Memory B cell (primary cell): ENCODE measurements around the gene TDRD12.
"Not testable (repeated sequence)": the region's sequence is repeated elsewhere in the genome, so short reads cannot be mapped to it uniquely, and the experiment has no call there.

ENCODE experiments used
- ATAC-seq: fragments of 150-1000 bp; cut with Tn5 transposase; 2 replicates; pipeline ENCODE4 v1.10.0; 2021; ENCODE audit warnings: low read depth, mild to moderate bottlenecking, moderate library complexity
- DNase-seq, 2 donors: peaks; one replicate each; pipeline ENCODE4 v3.0.0; 2022; ENCODE audit warnings: low spot score in 2 of 2
- H3K27ac Mint-ChIP-seq: one replicate; pipeline ENCODE4 v1.8.0; 2022; ENCODE audit warnings: mild to moderate bottlenecking, moderate library complexity, mixed read lengths
- H3K27me3 Mint-ChIP-seq: one replicate; pipeline ENCODE4 v1.8.0; 2022; ENCODE audit warnings: mixed read lengths
- H3K36me3 Mint-ChIP-seq: one replicate; pipeline ENCODE4 v1.8.0; 2022; ENCODE audit warnings: mild to moderate bottlenecking, mixed read lengths
- H3K4me1 Mint-ChIP-seq: one replicate; pipeline ENCODE4 v1.8.0; 2022; ENCODE audit warnings: mixed read lengths
- H3K4me3 Mint-ChIP-seq: one replicate; pipeline ENCODE4 v1.8.0; 2022; ENCODE audit warnings: mild to moderate bottlenecking, moderate library complexity, mixed read lengths
- H3K9me3 Mint-ChIP-seq: one replicate; pipeline ENCODE4 v1.8.0; 2022; ENCODE audit warnings: mixed read lengths

The TDRD12 gene

DNA sequence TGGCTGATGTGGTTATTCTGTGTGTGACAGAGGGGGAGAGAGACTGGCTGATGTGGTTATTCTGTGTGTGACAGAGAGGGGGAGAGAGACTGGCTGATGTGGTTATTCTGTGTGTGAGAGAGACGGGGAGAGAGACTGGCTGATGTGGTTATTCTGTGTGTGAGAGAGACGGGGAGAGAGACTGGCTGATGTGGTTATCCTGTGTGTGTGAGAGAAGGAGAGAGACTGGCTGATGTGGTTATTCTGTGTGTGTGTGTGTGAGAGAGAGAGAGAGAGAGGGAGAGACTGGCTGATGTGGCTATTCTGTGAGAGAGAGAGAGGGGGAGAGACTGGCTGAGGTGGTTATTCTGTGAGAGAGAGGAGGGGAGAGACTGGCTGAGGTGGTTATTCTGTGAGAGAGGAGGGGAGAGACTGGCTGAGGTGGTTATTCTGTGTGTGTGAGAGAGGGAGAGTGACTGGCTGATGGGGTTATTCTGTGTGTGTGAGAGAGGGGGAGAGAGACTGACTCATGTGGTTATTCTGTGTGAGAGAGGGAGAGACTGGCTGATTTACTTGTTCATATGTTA is 27.1 kb downstream of the TDRD12 start:
- H3K4me3 Mint-ChIP-seq, ATAC-seq, H3K27ac Mint-ChIP-seq, H3K4me1 Mint-ChIP-seq, DNase-seq, H3K9me3 Mint-ChIP-seq, H3K27me3 Mint-ChIP-seq, H3K36me3 Mint-ChIP-seq: not testable (repeated sequence)

DNA sequence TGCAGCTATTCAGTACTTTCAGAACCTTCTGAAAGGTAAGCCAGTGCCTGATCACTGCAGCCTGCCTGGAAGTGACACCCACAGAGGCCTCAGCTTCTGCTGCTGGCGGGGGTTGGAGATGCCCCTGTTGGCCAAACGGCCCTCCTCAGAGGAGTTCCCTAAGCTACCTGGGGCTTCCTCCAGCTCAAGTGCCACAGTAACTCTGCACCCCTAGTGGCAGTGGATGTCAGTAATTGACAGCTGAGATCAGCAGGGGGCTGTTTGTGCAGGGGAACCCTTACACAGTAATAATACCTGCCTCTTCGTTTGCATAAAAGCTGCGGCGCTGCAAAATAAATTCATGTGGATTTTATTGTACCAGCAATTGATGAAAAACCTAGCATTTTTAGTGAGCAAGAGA is 28.9 kb downstream of the TDRD12 start:
- Mint-ChIP-seq H3K27me3 (peaks cover 7% of the 10 kb centered on the region), H3K4me1 (no peaks in the 10 kb centered on the region), H3K36me3 (no peaks in the 10 kb centered on the region), H3K27ac (no peak overlapping the region), H3K9me3 (no peaks in the 10 kb centered on the region), H3K4me3 (no peak overlapping the region)
- ATAC-seq = peak; percentile 77
- no peak for DNase-seq

DNA sequence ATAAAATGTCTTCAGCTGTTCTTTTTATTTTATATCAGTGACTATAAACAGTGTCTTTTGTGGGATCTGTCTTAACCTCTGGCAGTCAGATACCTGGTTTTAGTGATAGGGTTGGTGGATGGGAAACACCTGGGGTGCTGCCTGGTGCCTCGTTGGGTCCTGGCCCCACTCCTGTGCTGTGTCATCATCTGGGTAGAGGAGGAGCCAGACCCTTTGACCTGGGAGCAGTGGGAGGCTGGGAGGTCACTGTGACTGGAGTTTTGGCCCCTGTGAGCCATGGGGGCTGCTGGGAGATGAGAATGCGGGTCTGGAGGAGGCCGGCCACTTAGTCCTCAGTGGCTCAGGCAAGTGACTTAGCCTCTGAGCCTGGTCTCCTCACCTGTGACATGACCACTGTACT is 29.4 kb downstream of the TDRD12 start:
- H3K4me3 Mint-ChIP-seq = no peak overlapping the region
- H3K27me3 Mint-ChIP-seq = peaks cover 8% of the 10 kb centered on the region
- no peak for DNase-seq
- H3K9me3 Mint-ChIP-seq = no peaks in the 10 kb centered on the region
- no peaks in the 10 kb centered on the region for H3K4me1 Mint-ChIP-seq
- H3K27ac Mint-ChIP-seq = no peak overlapping the region
- no peaks in the 10 kb centered on the region for H3K36me3 Mint-ChIP-seq
- ATAC-seq = no peak

DNA sequence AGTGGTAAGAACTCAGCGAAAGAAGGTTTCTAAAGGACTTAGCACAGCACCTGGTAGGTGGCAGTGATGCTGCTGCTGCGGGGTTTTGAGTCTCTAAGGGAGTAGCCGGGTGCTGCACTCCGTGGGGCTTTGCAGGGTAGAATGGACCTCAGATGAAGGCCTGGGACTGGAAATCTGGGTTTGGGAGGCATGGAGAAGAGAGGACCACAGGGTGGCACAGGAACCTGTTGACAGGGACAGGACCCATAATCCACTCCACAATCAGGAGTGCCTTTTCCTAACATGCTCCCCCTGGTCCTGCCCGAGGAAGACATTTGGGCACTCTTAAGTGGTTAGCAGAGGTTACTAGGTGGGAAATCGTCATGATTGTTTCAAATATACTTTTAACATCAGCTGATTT is 29.8 kb downstream of the TDRD12 start:
- Mint-ChIP-seq H3K4me1 (no peaks in the 10 kb centered on the region), H3K4me3 (no peak overlapping the region), H3K27ac (no peak overlapping the region), H3K36me3 (no peaks in the 10 kb centered on the region), H3K9me3 (no peaks in the 10 kb centered on the region), H3K27me3 (peaks cover 8% of the 10 kb centered on the region)
- ATAC-seq (no peak), DNase-seq (no peak)

DNA sequence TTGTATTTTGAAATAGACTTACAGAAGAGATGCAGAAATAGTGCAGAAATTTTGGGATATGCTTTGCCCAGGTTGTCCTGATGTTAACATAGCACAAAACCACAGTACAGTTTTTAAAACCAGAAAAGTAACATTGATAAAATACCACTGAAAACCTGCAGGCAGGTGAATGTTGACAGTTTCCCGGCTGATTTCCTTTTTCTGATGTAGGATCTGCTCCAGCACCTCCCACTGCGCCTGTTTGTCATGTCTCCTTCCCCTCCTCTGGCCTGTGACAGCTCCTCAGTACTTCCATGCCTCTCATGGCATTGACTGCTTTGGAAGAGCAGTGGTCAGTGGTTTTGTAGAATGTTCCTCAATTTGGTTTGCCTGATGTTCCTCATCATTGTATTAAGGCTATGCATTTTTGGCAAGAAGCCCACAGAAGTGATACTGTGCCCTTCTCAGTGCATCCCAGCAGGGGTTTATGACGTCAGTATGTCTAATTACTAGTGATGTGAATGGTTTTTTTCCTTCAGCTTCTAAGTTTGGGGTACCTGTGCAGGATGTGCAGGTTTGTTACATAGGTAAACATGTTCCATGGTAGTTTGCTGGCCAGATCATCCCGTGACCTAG is 31.0 kb downstream of the TDRD12 start:
- Mint-ChIP-seq H3K4me3 (no peak overlapping the region), H3K36me3 (no peaks in the 10 kb centered on the region), H3K4me1 (no peaks in the 10 kb centered on the region), H3K27me3 (peaks cover 11% of the 10 kb centered on the region), H3K27ac (no peak overlapping the region), H3K9me3 (no peaks in the 10 kb centered on the region)
- ATAC-seq (no peak), DNase-seq (no peak)

DNA sequence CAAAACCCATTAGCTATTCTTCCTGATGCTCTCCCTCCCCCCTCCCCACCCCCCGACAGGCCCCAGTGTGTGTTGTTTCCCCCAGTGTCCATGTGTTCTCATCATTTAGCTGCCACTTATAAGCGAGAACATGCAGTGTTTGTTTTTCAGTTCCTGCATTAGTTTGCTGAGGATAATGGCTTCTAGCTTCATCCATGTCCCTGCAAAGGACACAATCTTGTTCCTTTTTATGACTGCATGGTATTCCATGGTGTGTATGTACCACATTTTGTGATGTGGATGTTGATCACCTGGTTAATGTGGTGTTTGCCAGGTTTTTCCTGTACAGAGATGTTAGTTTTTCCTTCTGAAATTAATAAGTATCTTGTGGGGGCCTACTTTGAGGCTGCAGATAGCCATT is 31.5 kb downstream of the TDRD12 start:
- Mint-ChIP-seq H3K27me3 (peaks cover 11% of the 10 kb centered on the region), H3K4me3 (no peak overlapping the region), H3K9me3 (no peaks in the 10 kb centered on the region), H3K4me1 (no peaks in the 10 kb centered on the region), H3K27ac (no peak overlapping the region), H3K36me3 (no peaks in the 10 kb centered on the region)
- no peak for ATAC-seq
- no peak for DNase-seq

DNA sequence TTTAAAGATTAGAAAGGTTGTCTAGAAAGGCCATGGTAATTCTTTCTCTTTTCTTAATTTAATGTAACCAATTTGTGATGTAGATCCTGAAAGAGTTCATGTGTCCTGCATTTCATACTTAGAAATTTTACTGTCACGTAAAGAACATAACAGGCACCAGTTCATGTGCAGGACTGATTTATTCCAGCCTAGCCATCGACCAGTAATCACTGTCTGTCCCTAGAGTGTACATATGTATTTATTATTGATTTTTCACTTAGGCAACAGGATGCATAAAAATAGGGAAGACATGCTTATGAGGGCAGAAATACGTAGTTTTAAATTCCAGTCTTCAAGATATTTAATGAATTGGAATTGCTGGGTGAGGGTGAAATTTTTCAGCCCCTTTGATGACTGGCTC is 37.6 kb downstream of the TDRD12 start:
- Mint-ChIP-seq H3K27me3 (peaks cover 11% of the 10 kb centered on the region), H3K36me3 (peaks cover 7% of the 10 kb centered on the region), H3K27ac (no peak overlapping the region), H3K4me3 (no peak overlapping the region), H3K4me1 (no peaks in the 10 kb centered on the region), H3K9me3 (peaks cover 7% of the 10 kb centered on the region)
- DNase-seq (no peak), ATAC-seq (no peak)

DNA sequence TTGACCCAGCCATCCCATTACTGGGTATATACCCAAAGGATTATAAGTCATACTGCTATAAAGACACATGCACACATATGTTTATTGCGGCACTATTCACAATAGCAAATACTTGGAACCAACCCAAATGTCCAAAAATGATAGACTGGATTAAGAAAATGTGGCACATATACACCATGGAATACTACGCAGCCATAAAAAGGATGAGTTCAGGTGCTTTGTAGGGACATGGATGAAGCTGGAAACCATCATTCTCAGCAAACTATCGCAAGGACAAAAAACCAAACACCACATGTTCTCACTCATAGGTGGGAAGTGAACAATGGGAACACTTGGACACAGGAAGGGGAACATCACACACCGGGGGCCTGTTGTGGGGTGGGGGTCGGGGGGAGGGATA is 45.8 kb downstream of the TDRD12 start:
- not testable (repeated sequence) for H3K27ac Mint-ChIP-seq, H3K27me3 Mint-ChIP-seq, H3K4me1 Mint-ChIP-seq, DNase-seq, ATAC-seq, H3K9me3 Mint-ChIP-seq, H3K36me3 Mint-ChIP-seq, H3K4me3 Mint-ChIP-seq

DNA sequence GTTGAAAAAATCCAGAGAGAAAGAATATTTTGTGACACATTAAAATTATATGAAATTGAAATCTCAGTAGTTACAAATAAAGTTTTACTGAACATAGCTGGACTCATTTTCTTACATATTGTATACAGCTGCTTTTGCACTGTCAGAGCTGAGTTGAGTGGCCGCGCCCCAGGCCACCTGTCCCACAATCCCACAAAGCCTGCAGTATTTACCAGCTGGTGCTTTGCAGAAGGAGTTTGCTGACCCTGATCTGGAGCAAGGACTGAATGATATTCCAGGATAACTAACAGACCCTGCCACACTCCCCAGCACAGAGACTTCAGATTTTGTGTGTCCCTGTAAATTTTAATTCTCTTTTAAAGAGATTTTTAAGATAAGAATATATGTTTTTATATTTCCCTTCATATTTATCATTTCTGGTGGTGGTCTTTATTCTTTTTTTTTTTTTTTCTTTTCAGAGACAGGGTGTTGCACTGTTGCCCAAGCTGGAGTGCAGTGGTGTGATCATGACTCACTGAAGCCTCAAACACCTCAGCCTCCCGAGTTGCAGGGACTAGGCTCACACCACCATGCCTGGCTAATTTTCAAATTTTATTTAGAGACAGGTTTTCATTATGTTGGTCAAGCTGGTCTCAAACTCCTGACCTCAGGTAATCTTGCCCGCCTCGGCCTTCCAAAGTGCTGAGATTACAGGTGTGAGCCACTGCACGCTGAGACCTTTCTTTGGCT is 48.5 kb downstream of the TDRD12 start:
- peaks cover 4% of the 10 kb centered on the region for H3K9me3 Mint-ChIP-seq
- no peak for ATAC-seq
- no peak for DNase-seq
- H3K4me1 Mint-ChIP-seq = no peaks in the 10 kb centered on the region
- H3K27ac Mint-ChIP-seq = no peak overlapping the region
- H3K4me3 Mint-ChIP-seq = no peak overlapping the region
- peaks cover 2% of the 10 kb centered on the region for H3K36me3 Mint-ChIP-seq
- peaks cover 4% of the 10 kb centered on the region for H3K27me3 Mint-ChIP-seq

DNA sequence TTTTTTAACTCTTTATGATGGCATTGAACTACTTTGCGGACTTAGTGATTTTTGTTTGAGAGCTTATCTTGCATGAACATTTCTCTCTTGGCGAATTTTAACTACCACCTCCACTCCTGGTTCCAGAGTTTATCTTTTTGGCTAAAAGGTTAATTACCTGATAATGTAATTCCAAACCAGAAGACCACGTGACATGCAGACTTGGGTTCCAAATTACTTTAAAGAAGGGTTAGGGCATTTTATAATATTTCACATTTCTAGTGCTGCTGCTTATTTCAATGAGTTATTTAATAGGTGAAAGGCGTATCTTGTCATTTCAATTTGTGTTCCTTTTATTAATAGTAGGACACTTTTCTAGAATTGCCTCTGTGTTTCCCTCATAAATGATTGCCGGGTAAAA is 52.0 kb downstream of the TDRD12 start:
- Mint-ChIP-seq H3K4me1 (no peaks in the 10 kb centered on the region), H3K9me3 (peaks cover 4% of the 10 kb centered on the region), H3K27me3 (peaks cover 4% of the 10 kb centered on the region), H3K4me3 (no peak overlapping the region), H3K27ac (no peak overlapping the region), H3K36me3 (peaks cover 2% of the 10 kb centered on the region)
- ATAC-seq (no peak), DNase-seq (no peak)

DNA sequence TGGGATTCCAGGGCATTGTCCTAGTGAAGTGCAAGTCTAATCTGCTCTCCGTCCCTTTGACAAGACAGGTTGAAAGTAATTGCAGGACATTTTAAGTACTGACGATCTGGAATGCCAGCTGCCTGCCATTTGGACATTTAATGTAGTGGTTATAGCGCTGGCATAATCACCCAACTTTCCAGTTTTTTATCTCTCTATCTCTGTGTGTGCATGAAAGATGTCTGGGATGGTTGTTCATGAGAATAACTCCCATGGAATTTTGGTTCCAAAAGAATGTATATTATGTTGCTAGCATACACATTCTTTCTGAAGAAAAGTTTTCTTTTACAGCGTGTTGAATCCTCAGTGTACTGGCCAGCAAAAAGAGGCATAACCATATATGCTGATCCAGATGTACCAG is 53.6 kb downstream of the TDRD12 start:
- ATAC-seq = no peak
- Mint-ChIP-seq H3K4me1 (no peaks in the 10 kb centered on the region), H3K9me3 (peaks cover 4% of the 10 kb centered on the region), H3K4me3 (no peak overlapping the region), H3K27ac (no peak overlapping the region), H3K36me3 (peaks cover 2% of the 10 kb centered on the region), H3K27me3 (peaks cover 4% of the 10 kb centered on the region)
- DNase-seq = no peak

DNA sequence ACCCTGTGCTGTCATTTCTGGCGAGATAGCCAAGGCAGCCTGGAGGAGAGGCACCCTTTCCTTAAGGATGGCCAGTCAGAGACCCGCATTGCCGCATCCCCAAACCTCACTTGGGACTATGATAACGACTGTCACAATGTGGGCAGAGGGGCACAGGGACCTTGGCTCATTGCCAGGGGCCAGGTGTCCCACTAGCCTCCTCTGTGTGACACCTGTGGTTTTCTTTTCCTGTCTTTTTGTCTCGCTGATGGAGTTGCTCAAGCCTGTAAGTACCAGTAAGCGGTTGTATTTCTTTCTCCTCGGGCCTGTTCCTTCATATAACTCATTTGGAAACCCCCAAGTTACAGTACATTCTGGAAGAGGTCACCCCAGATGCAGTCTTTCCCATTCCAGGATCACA is 59.5 kb downstream of the TDRD12 start:
- no peak overlapping the region for H3K4me3 Mint-ChIP-seq
- H3K27me3 Mint-ChIP-seq = peaks cover 6% of the 10 kb centered on the region
- peaks cover 5% of the 10 kb centered on the region for H3K36me3 Mint-ChIP-seq
- DNase-seq = no peak
- peaks cover 8% of the 10 kb centered on the region for H3K9me3 Mint-ChIP-seq
- no peak for ATAC-seq
- no peak overlapping the region for H3K27ac Mint-ChIP-seq
- H3K4me1 Mint-ChIP-seq = no peaks in the 10 kb centered on the region

DNA sequence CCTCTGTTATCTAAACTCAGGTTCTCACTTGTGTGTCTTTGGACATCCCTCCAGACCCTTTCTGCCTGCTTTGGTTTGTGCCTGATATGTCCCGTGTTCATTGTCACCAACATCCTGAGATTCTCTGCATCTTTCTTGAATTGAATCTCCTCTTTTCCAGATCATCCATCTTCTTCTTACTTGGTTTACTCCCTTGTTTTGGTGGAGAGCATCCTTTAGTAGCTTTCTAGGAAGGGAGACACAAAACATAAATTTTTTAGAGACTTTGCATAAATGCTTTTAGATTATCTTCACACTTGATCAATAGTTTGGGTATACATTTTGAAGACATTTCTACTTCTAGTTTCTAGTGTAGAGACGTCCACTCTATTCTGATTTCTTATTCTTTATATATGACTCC is 61.7 kb downstream of the TDRD12 start:
- Mint-ChIP-seq H3K4me1 (no peaks in the 10 kb centered on the region), H3K27me3 (peaks cover 9% of the 10 kb centered on the region), H3K4me3 (no peak overlapping the region), H3K9me3 (peaks cover 8% of the 10 kb centered on the region), H3K36me3 (peaks cover 5% of the 10 kb centered on the region), H3K27ac (no peak overlapping the region)
- DNase-seq (no peak), ATAC-seq (no peak)

DNA sequence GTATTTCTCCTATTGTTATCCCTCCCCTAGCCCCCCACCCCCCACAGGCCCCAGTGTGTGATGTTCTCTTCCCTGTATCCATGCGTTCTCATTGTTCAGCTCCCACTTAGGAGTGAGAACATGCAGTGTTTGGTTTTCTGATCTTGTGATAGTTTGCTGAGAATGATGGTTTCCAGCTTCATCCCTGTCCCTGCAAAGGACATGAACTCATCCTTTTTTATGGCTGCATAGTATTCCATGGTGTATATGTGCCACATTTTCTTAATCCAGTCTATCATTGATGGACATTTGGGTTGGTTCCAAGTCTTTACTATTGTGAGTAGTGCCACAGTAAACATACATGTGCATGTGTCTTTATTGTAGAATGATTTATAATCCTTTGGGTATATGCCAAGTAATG is 62.5 kb downstream of the TDRD12 start:
- DNase-seq, H3K36me3 Mint-ChIP-seq, H3K27ac Mint-ChIP-seq, H3K4me1 Mint-ChIP-seq, ATAC-seq, H3K4me3 Mint-ChIP-seq: not testable (repeated sequence)
- H3K9me3 Mint-ChIP-seq = peaks cover 11% of the 10 kb centered on the region
- peaks cover 11% of the 10 kb centered on the region for H3K27me3 Mint-ChIP-seq
